DMS79 (cell line): ENCODE results near the gene BRSK2.

Experiments
- DNase-seq: peaks from one replicate; lab custom pipeline; 2025; lab: John Stamatoyannopoulos, UW

BRSK2 gene

GRCh38 chr11:1375955-1376258, 13.8 kb upstream of the BRSK2 start:
- no peak for DNase-seq

- DNase-seq: no peak
Measured at GRCh38 chr11:1377231-1377780, 12.4 kb upstream of the BRSK2 start.

- no peak for DNase-seq
Measured at GRCh38 chr11:1381793-1382425, 7.8 kb upstream of the BRSK2 start.

GRCh38 chr11:1382429-1382828, 7.3 kb upstream of the BRSK2 start:
- DNase-seq: no peak

- peak; percentile 16 for DNase-seq
Measured at GRCh38 chr11:1382831-1383607, 6.7 kb upstream of the BRSK2 start.

- DNase-seq: no peak
Measured at GRCh38 chr11:1384199-1384970, 5.3 kb upstream of the BRSK2 start.

- DNase-seq: no peak
Measured at GRCh38 chr11:1387521-1387920, 2.2 kb upstream of the BRSK2 start.

GRCh38 chr11:1387961-1388762, 1.6 kb upstream of the BRSK2 start:
- no peak for DNase-seq

- DNase-seq: no peak
Measured at GRCh38 chr11:1388763-1389102, 1.0 kb upstream of the BRSK2 start.

- peak; percentile 67 for DNase-seq
Measured at GRCh38 chr11:1389103-1389931, 417 bp upstream of the BRSK2 start.

- no peak for DNase-seq
Measured at GRCh38 chr11:1390569-1391164, 933 bp downstream of the BRSK2 start.

- peak; percentile 38 for DNase-seq
Measured at GRCh38 chr11:1391165-1392075, 1.7 kb downstream of the BRSK2 start.

GRCh38 chr11:1392111-1392510, 2.4 kb downstream of the BRSK2 start:
- DNase-seq: peak; percentile 17

- no peak for DNase-seq
Measured at GRCh38 chr11:1392561-1392960, 2.8 kb downstream of the BRSK2 start.

- no peak for DNase-seq
Measured at GRCh38 chr11:1393038-1393710, 3.4 kb downstream of the BRSK2 start.

- DNase-seq: no peak
Measured at GRCh38 chr11:1394936-1395772, 5.4 kb downstream of the BRSK2 start.

- DNase-seq: no peak
Measured at GRCh38 chr11:1395773-1396374, 6.1 kb downstream of the BRSK2 start.

- DNase-seq: no peak
Measured at GRCh38 chr11:1396375-1396841, 6.7 kb downstream of the BRSK2 start.
